ENCODE data around the gene TMC2.
"Not testable (repeated sequence)": the region's sequence is repeated elsewhere in the genome, so short reads cannot be mapped to it uniquely, and the experiment has no call there.

TMC2 gene

GRCh38 chr20:2519115-2519809 is 17.1 kb upstream of the TMC2 start:
- Mint-ChIP-seq H3K27me3 (no peaks in the 10 kb centered on the region), H3K4me3 (no peak overlapping the region), H3K36me3 (no peaks in the 10 kb centered on the region), H3K9me3 (ENCODE audit: low read depth) (no peaks in the 10 kb centered on the region), H3K27ac (no peak overlapping the region), H3K4me1 (ENCODE audit: low read depth) (peaks cover 6% of the 10 kb centered on the region)

- Mint-ChIP-seq H3K36me3 (no peaks in the 10 kb centered on the region), H3K4me1 (ENCODE audit: low read depth) (peaks cover 12% of the 10 kb centered on the region), H3K9me3 (ENCODE audit: low read depth) (no peaks in the 10 kb centered on the region), H3K27me3 (no peaks in the 10 kb centered on the region), H3K4me3 (no peak overlapping the region), H3K27ac (no peak overlapping the region)
These were observed 15.8 kb upstream of the TMC2 start for GRCh38 chr20:2520617-2521016.

GRCh38 chr20:2521369-2522305 is 14.7 kb upstream of the TMC2 start:
- no peaks in the 10 kb centered on the region for H3K9me3 Mint-ChIP-seq (ENCODE audit: low read depth)

GRCh38 chr20:2522826-2523429 is 13.4 kb upstream of the TMC2 start:
- not testable (repeated sequence) for H3K27ac Mint-ChIP-seq; H3K9me3 Mint-ChIP-seq (ENCODE audit: low read depth); H3K36me3 Mint-ChIP-seq; H3K27me3 Mint-ChIP-seq; H3K4me3 Mint-ChIP-seq
- H3K4me1 Mint-ChIP-seq (ENCODE audit: low read depth), result peaks cover 14% of the 10 kb centered on the region

More at GRCh38 chr20:2521369-2522305, 14.7 kb upstream of the TMC2 start:
- H3K4me3 Mint-ChIP-seq, result no peak overlapping the region
- H3K27me3 Mint-ChIP-seq, result no peaks in the 10 kb centered on the region
- H3K4me1 Mint-ChIP-seq (ENCODE audit: low read depth), result peaks cover 14% of the 10 kb centered on the region
- no peak overlapping the region for H3K27ac Mint-ChIP-seq
- no peaks in the 10 kb centered on the region for H3K36me3 Mint-ChIP-seq

- H3K4me1 Mint-ChIP-seq (ENCODE audit: low read depth), result peaks cover 14% of the 10 kb centered on the region
- peak overlapping the region; percentile 86 for H3K4me3 Mint-ChIP-seq
- H3K27ac Mint-ChIP-seq, result peak overlapping the region; percentile 68
- H3K36me3 Mint-ChIP-seq, result no peaks in the 10 kb centered on the region
- no peaks in the 10 kb centered on the region for H3K9me3 Mint-ChIP-seq (ENCODE audit: low read depth)
- H3K27me3 Mint-ChIP-seq, result no peaks in the 10 kb centered on the region
These were observed 12.3 kb upstream of the TMC2 start for GRCh38 chr20:2523919-2524708.

- H3K9me3 Mint-ChIP-seq (ENCODE audit: low read depth), result no peaks in the 10 kb centered on the region
- H3K4me1 Mint-ChIP-seq (ENCODE audit: low read depth), result peaks cover 17% of the 10 kb centered on the region
- H3K27me3 Mint-ChIP-seq, result no peaks in the 10 kb centered on the region
- H3K27ac Mint-ChIP-seq, result peak overlapping the region; percentile 68
- H3K36me3 Mint-ChIP-seq, result no peaks in the 10 kb centered on the region
- peak overlapping the region; percentile 86 for H3K4me3 Mint-ChIP-seq
These were observed 11.5 kb upstream of the TMC2 start for GRCh38 chr20:2524709-2525506.

- not testable (repeated sequence) for H3K36me3 Mint-ChIP-seq; H3K27ac Mint-ChIP-seq; H3K9me3 Mint-ChIP-seq (ENCODE audit: low read depth); H3K27me3 Mint-ChIP-seq
- H3K4me1 Mint-ChIP-seq (ENCODE audit: low read depth), result peaks cover 19% of the 10 kb centered on the region
- H3K4me3 Mint-ChIP-seq, result peak overlapping the region; percentile 38
These were observed 10.2 kb upstream of the TMC2 start for GRCh38 chr20:2526218-2526583.

GRCh38 chr20:2527762-2528161 is 8.6 kb upstream of the TMC2 start:
- no peak overlapping the region for H3K4me3 Mint-ChIP-seq
- H3K36me3 Mint-ChIP-seq, result no peaks in the 10 kb centered on the region
- H3K27ac Mint-ChIP-seq, result no peak overlapping the region
- no peaks in the 10 kb centered on the region for H3K9me3 Mint-ChIP-seq (ENCODE audit: low read depth)
- peaks cover 15% of the 10 kb centered on the region for H3K4me1 Mint-ChIP-seq (ENCODE audit: low read depth)
- no peaks in the 10 kb centered on the region for H3K27me3 Mint-ChIP-seq

- peaks cover 15% of the 10 kb centered on the region for H3K4me1 Mint-ChIP-seq (ENCODE audit: low read depth)
- H3K36me3 Mint-ChIP-seq, result no peaks in the 10 kb centered on the region
- no peak overlapping the region for H3K27ac Mint-ChIP-seq
- H3K4me3 Mint-ChIP-seq, result no peak overlapping the region
- H3K9me3 Mint-ChIP-seq (ENCODE audit: low read depth), result no peaks in the 10 kb centered on the region
- no peaks in the 10 kb centered on the region for H3K27me3 Mint-ChIP-seq
These were observed 7.6 kb upstream of the TMC2 start for GRCh38 chr20:2528671-2529271.

- Mint-ChIP-seq H3K9me3 (ENCODE audit: low read depth) (no peaks in the 10 kb centered on the region), H3K4me3 (no peak overlapping the region), H3K27me3 (no peaks in the 10 kb centered on the region), H3K4me1 (ENCODE audit: low read depth) (peaks cover 5% of the 10 kb centered on the region), H3K36me3 (no peaks in the 10 kb centered on the region), H3K27ac (no peak overlapping the region)
These were observed 3.3 kb upstream of the TMC2 start for GRCh38 chr20:2533118-2533517.

GRCh38 chr20:2535711-2536559 is 438 bp upstream of the TMC2 start:
- H3K4me3 Mint-ChIP-seq, result no peak overlapping the region
- H3K4me1 Mint-ChIP-seq (ENCODE audit: low read depth), result no peaks in the 10 kb centered on the region
- peaks cover 8% of the 10 kb centered on the region for H3K27me3 Mint-ChIP-seq
- H3K36me3 Mint-ChIP-seq, result no peaks in the 10 kb centered on the region
- no peaks in the 10 kb centered on the region for H3K9me3 Mint-ChIP-seq (ENCODE audit: low read depth)
- no peak overlapping the region for H3K27ac Mint-ChIP-seq

GRCh38 chr20:2537101-2537500 is 728 bp downstream of the TMC2 start:
- peaks cover 9% of the 10 kb centered on the region for H3K27me3 Mint-ChIP-seq
- no peak overlapping the region for H3K27ac Mint-ChIP-seq
- H3K4me1 Mint-ChIP-seq (ENCODE audit: low read depth), result no peaks in the 10 kb centered on the region
- no peak overlapping the region for H3K4me3 Mint-ChIP-seq
- H3K36me3 Mint-ChIP-seq, result no peaks in the 10 kb centered on the region
- no peaks in the 10 kb centered on the region for H3K9me3 Mint-ChIP-seq (ENCODE audit: low read depth)

- Mint-ChIP-seq H3K9me3 (ENCODE audit: low read depth) (no peaks in the 10 kb centered on the region), H3K27ac (no peak overlapping the region), H3K4me3 (no peak overlapping the region), H3K27me3 (peaks cover 10% of the 10 kb centered on the region), H3K4me1 (ENCODE audit: low read depth) (no peaks in the 10 kb centered on the region), H3K36me3 (no peaks in the 10 kb centered on the region)
These were observed 2.0 kb downstream of the TMC2 start for GRCh38 chr20:2538356-2538755.

Data from activated naive CD8-positive, alpha-beta T cell (primary cell).